Activated naive CD8-positive, alpha-beta T cell treated with anti-CD3 and anti-CD28 coated beads, Interleukin-2, amount 10 ng/mL, durations not matched to agents 7 days and 5 days (primary cell): ENCODE results near the gene NCF4. TPM values are rescaled to one million over a fixed set of nuclear protein-coding genes. Genes with fewer than 3 reads are reported as not detected.

ENCODE experiments used
- ATAC-seq: fragments of 150-1000 bp; cut with Tn5 transposase; one replicate; pipeline ENCODE4 v1.10.0; 2021; ENCODE audit warnings: low read depth, moderate library complexity
- POLR2A ChIA-PET: fragments of 350-600 bp; sonication (Branson Sonifier 250); formaldehyde crosslinking; loops from one replicate; lab custom pipeline; 2021; ENCODE audit warnings: antibody characterized with exemption; lab: Charles Lee
- DNase-seq: peaks from one replicate; pipeline ENCODE4 v3.0.0; 2021
- H3K27ac Mint-ChIP-seq: one replicate; pipeline ENCODE4 v1.8.0; 2022; ENCODE audit warnings: mild to moderate bottlenecking, mixed read lengths
- H3K27me3 Mint-ChIP-seq: one replicate; pipeline ENCODE4 v1.8.0; 2022; ENCODE audit warnings: mild to moderate bottlenecking, moderate library complexity, mixed read lengths
- H3K36me3 Mint-ChIP-seq: one replicate; pipeline ENCODE4 v1.8.0; 2021; ENCODE audit warnings: mild to moderate bottlenecking, mixed read lengths
- H3K4me1 Mint-ChIP-seq: one replicate; pipeline ENCODE4 v1.8.0; 2021; ENCODE audit warnings: mixed read lengths
- H3K4me3 Mint-ChIP-seq: one replicate; pipeline ENCODE4 v1.8.0; 2022; ENCODE audit warnings: mild to moderate bottlenecking, moderate library complexity, mixed read lengths
- H3K9me3 Mint-ChIP-seq: one replicate; pipeline ENCODE4 v1.8.0; 2021; ENCODE audit warnings: mixed read lengths
- total RNA-seq, 2 experiments: library from RNA; stranded (reverse); gene quantifications; one replicate each; pipeline ENCODE4 v1.2.3, GENCODE V29; 2021

NCF4 gene
- total RNA-seq: 10 to 100 TPM; 31.0 to 35.3 TPM

DNA sequence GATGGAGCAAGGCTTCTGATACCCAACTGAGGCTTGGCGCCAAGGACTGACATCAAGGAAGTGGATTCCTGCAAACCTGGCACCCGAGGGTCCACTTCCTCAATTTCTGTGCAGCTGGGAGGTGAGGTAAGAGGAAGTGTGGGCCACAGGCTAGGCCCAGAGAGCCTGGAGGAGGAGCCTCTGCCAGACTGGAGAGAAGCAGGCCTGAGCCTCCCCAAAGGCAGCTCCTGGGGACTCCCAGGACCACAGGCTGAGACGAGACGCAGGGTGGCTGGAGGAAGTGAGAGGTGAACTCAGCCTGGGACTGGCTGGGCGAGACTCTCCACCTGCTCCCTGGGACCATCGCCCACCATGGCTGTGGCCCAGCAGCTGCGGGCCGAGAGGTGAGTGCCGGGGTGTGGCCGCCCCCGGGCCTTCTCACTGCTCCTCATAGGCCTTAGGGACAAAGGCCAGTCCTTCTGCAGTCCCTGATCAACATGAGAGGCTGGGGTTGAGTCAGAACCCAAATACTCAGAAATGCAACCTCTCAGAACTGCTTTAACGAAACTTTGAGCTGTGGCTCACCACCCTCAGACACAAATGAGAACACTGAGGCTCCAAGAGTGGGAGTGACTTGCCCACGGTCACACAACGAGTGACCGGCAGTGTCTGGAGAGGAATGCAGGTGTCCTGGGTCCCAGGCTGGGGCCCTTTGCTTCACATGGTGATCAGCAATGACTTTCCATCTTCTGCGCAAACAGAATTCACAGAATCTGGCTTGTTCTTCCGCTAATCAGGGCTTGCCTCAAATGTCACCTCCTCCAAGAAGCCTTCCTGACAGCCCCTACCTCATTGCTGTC lies at the start of gene NCF4:
Gene NCF4, plus strand, starts transcription at position 186 of the 839 bp plus-strand sequence. Its CDS starts 166 bp downstream, at position 352.
- H3K4me1 Mint-ChIP-seq: peaks cover 57% of the 10 kb centered on the region

DNA sequence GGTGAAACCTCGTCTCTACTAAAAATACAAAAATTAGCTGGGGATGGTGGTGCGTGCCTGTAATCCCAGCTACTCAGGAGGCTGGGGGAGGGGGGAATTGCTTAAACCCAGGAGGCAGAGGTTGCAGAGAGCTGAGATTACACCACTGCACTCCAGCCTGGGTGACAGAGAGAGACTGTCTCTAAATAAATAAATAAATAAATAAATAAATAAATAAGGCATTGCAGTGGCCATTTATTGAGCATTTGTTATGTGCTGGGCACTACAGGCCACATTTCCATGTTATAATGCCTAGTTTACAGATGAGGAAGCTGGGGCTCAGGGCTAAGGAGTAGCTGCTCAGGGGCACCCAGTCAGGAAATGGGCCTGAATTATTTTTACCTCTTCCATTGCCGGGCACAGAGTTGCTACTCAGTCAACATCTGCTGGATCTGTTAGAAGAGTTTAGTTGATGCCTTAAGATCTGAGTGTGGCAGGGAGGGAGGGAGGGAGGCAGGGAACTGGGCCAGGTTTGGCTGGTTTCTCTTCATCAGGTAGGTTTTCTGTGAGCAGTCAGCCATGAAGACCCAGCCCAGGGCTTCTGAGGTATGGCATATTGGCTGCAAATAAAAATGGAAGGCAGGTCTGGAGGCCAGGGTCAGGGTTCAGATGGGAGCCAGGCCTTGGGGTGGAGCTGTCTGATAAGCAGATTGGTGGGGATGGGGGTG lies 49.6 kb upstream of the NCF4 start:
- no peak for DNase-seq
- Mint-ChIP-seq H3K9me3 (no peaks in the 10 kb centered on the region), H3K36me3 (no peaks in the 10 kb centered on the region), H3K4me3 (no peak overlapping the region), H3K27me3 (peaks cover 28% of the 10 kb centered on the region), H3K27ac (no peak overlapping the region), H3K4me1 (peaks cover 33% of the 10 kb centered on the region)
- POLR2A ChIA-PET: interaction anchor here (0.6 kb wide), 1 partner anchor 21 kb away, joined by 3 read pairs; no protein-coding TSS in a partner anchor
- no peak for ATAC-seq

More for the DNA sequence above, at the start of gene NCF4:
- POLR2A ChIA-PET: interaction anchor here (0.6 to 2.7 kb wide), 14 partner anchors 10 to 383 kb away, joined by 3 to 17 read pairs (median 4); partner anchors contain the start of genes EIF3D, IFT27 and RAC2
- Mint-ChIP-seq H3K9me3 (no peaks in the 10 kb centered on the region), H3K36me3 (peaks cover 20% of the 10 kb centered on the region), H3K4me3 (peak within 1 kb of the TSS; percentile 75), H3K27me3 (no peaks in the 10 kb centered on the region), H3K27ac (peak within 1 kb of the TSS; percentile 94)
- DNase-seq: peak; percentile 74
- peak; percentile 84 for ATAC-seq

DNA sequence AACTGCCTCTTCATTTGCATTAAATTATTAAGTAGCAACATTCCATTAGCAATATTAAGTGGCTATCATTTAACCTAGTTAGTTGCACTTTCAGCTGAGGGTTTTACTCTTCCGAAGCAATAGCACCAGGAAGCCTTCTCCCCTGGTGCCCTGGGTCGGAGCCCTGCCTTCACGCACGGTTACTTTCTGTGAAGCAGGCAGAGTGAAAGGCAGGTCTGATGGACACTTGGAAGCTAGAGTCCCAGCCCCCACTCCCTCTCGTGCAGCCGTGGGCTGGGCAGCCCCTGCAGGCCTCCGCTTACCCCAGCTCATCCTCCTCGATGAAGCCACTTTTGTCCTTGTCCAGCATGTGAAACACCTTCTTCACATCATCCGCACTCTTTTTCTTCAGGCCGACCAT lies 46.0 kb upstream of the NCF4 start:
- Mint-ChIP-seq H3K4me3 (no peak overlapping the region), H3K27ac (no peak overlapping the region), H3K36me3 (no peaks in the 10 kb centered on the region), H3K27me3 (peaks cover 55% of the 10 kb centered on the region), H3K9me3 (no peaks in the 10 kb centered on the region), H3K4me1 (peaks cover 7% of the 10 kb centered on the region)
- DNase-seq (no peak), ATAC-seq (no peak)
- POLR2A ChIA-PET: no interaction called here

DNA sequence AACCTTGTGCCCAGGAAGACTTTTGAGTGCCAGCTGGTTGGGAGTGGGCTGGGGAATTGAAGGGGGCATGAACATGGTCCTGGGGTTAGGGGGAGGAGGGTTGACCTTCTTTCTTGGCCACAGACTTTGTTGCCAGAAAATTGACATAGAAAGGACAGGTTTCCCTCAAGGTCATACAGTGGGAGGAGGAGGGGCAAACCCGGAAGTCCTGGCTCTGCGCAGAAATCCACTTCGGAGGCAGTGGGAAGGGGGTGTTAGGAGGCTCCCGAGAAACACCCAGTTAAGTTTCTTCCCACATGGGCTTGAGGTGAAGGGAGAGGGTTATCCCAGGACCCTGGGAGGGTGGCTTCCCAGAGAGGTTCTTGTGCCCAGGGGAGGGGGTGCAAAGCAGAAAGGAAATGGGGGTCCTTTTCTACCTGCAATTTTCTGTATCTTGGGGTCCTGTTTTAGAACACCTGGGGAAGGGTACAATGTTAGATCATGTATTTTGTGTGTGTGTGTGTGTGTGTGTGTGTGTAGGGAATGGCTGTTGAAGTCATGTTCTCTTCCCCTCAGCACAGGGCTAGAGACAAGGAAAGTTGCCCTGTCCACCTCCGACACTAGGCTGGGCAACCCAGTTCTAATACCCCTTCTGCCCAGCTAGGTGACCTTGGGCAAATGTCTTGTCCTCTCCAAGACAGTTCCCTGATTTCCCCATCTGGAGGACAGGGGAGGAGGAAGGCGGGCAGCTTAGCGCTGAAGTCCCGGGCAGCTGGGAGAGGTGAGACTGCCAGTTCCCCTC lies 45.1 kb upstream of the NCF4 start:
- ATAC-seq: no peak
- H3K4me3 Mint-ChIP-seq: peak overlapping the region; percentile 45
- no peak for DNase-seq
- POLR2A ChIA-PET: no interaction called here
- no peaks in the 10 kb centered on the region for H3K36me3 Mint-ChIP-seq
- peaks cover 4% of the 10 kb centered on the region for H3K4me1 Mint-ChIP-seq
- H3K27ac Mint-ChIP-seq: no peak overlapping the region
- peaks cover 64% of the 10 kb centered on the region for H3K27me3 Mint-ChIP-seq
- H3K9me3 Mint-ChIP-seq: no peaks in the 10 kb centered on the region

DNA sequence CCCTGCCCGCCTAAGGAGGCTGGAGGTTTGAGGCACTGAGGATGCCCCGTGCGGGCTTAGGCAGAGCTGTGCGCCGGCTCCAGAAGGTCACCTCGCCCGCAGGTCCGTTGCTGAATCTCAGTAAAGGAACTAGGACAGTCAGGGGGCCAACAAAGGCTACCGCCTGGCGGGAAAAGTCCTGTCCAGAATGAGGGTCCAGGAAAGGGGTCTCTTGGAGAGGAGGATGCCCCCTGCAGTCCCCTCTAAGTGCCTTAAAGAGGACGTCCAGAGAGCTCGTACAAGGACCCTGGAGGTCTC lies 44.5 kb upstream of the NCF4 start:
- ATAC-seq (no peak), DNase-seq (no peak)
- no peaks in the 10 kb centered on the region for H3K9me3 Mint-ChIP-seq
- POLR2A ChIA-PET: no interaction called here
- H3K4me1 Mint-ChIP-seq: peaks cover 3% of the 10 kb centered on the region
- peak overlapping the region; percentile 46 for H3K4me3 Mint-ChIP-seq
- no peak overlapping the region for H3K27ac Mint-ChIP-seq
- no peaks in the 10 kb centered on the region for H3K36me3 Mint-ChIP-seq
- peaks cover 67% of the 10 kb centered on the region for H3K27me3 Mint-ChIP-seq

DNA sequence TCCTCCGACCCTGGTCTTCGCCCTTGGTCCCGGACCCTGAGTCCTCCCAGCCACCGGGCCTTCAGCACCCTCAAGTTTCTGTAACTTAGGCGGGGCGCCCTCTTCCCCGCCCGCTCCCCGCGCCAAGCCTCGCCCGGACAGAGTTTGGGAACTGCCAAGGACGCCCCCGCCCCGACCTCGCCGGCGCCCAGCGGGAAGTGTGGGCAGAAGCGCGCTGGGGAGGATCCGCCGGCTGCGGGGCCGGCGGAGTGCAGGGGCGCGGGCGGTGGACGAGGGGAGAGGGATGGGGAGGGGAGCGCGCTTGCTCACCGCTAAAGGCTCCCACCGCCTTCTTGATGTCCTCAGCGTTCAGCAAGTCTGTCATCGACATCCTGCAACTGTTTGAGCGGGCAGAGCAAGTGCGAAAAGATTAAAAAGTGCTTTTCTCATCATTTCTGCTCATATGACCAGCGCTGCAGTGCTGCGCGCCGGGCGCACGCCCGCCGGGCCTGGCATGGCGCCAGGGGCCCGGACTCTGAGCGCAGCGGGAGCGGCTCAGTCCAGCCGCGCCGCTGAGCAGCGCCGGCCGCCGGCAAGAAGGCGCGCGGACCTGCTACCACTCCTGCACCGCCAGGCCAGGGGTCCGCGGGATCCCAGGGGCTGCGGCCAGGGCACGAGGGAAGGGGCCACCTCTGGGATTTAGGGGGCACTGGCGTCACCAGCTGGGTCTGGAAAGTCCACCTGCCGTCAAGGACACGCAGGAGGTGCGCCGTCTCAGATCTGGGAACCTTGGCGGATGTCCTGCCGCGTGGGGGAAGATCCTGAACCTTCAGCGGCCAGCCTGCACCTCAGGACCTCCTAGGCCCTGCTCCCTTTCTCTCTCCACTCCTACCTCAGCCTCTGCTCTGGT lies 43.9 kb upstream of the NCF4 start, which contains the start of gene PVALB:
Gene PVALB, minus strand, starts transcription at position 400 of the 889 bp plus-strand sequence. Its CDS starts 30 bp downstream, at position 370.
- peak; percentile 66 for ATAC-seq
- peaks cover 67% of the 10 kb centered on the region for H3K27me3 Mint-ChIP-seq
- no peak within 1 kb of the TSS for H3K27ac Mint-ChIP-seq

DNA sequence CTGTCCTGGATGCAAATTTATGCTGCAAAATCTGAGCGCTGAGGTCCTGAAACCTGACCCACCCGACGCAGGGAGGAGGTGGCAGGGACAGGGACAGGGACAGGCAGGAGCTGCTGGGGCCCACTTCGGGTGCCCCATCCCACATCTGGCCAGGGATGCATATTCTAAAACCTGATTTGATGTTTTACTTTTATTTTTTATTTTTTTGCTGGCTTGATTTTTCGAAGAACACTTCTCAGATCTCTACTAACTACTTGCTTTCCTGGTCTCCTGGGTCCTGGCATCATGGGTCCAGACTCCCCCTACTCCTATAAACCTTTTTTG lies 43.3 kb upstream of the NCF4 start:
- H3K4me3 Mint-ChIP-seq: peak overlapping the region; percentile 42
- POLR2A ChIA-PET: interaction anchor here (1.1 kb wide), 1 partner anchor 41 kb away, joined by 3 read pairs; the partner anchor contains the start of gene IFT27
- ATAC-seq: no peak
- H3K27me3 Mint-ChIP-seq: peaks cover 67% of the 10 kb centered on the region
- peaks cover 3% of the 10 kb centered on the region for H3K4me1 Mint-ChIP-seq
- no peak for DNase-seq
- H3K27ac Mint-ChIP-seq: no peak overlapping the region
- H3K9me3 Mint-ChIP-seq: no peaks in the 10 kb centered on the region
- H3K36me3 Mint-ChIP-seq: no peaks in the 10 kb centered on the region

More for the DNA sequence above, 43.9 kb upstream of the NCF4 start, which contains the start of gene PVALB:
- Mint-ChIP-seq H3K36me3 (no peaks in the 10 kb centered on the region), H3K9me3 (no peaks in the 10 kb centered on the region), H3K4me1 (peaks cover 3% of the 10 kb centered on the region), H3K4me3 (peak within 1 kb of the TSS; percentile 46)
- POLR2A ChIA-PET: no interaction called here
- peak; percentile 41 for DNase-seq

DNA sequence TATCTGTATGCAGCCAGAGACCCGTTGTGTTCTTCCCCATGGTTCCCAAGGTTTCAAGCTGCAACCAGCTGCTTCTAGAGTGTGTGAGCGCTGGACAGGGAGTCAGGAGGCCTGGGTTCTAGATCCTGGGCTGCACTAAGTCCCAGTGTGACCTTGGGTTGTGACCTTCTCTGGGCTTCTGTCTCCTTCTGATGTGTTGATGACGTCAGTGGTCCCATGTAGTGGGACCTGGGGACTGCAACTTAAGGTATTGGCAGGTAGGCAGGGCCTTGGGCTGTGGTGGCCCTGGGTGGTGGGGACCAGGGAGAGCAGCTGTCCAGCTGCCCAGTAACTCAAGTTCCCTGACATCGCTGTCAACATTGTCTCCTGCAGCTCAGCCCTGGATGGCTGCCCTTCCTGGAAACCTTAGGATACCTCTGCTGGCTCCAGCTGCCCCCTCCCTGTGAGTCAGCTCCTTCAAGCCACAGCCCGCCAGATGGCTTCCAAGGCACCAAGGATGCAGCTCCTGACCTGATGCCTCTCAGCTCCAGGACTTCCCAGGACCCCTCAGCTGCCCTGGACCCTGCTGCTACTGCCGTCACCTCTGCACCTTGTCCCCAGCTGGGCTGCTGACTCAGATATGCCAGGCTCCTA lies 42.7 kb upstream of the NCF4 start:
- no peak for DNase-seq
- H3K4me3 Mint-ChIP-seq: no peak overlapping the region
- POLR2A ChIA-PET: interaction anchor here (0.5 to 1.1 kb wide), 2 partner anchors 42 to 258 kb away, joined by 3 read pairs; partner anchors contain the start of gene IFT27
- no peak overlapping the region for H3K27ac Mint-ChIP-seq
- H3K4me1 Mint-ChIP-seq: peaks cover 3% of the 10 kb centered on the region
- H3K36me3 Mint-ChIP-seq: no peaks in the 10 kb centered on the region
- peaks cover 67% of the 10 kb centered on the region for H3K27me3 Mint-ChIP-seq
- no peak for ATAC-seq
- H3K9me3 Mint-ChIP-seq: no peaks in the 10 kb centered on the region

DNA sequence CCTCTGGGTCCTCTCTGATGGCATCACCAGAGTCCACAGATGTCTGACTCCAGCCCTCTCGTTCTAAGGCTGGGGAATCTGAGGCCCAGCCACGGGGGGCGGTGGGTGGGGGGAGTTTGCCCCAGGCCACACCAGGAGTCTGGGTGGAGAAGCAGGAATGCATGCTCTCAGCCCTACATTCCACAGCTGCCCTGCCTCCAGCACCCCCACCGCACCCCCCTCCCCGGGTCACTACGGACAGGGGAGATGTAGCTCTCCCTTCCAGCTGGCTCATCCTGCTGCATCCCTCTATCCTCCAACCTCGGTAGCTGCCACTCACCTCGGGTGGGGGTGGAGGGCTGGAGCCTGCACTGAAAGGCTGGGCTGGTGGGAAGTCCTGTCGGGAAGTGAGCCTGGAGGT lies 41.7 kb upstream of the NCF4 start:
- DNase-seq (no peak), ATAC-seq (no peak)
- no peaks in the 10 kb centered on the region for H3K36me3 Mint-ChIP-seq
- POLR2A ChIA-PET: no interaction called here
- H3K27ac Mint-ChIP-seq: no peak overlapping the region
- H3K9me3 Mint-ChIP-seq: no peaks in the 10 kb centered on the region
- H3K27me3 Mint-ChIP-seq: peaks cover 59% of the 10 kb centered on the region
- peaks cover 3% of the 10 kb centered on the region for H3K4me1 Mint-ChIP-seq
- no peak overlapping the region for H3K4me3 Mint-ChIP-seq

DNA sequence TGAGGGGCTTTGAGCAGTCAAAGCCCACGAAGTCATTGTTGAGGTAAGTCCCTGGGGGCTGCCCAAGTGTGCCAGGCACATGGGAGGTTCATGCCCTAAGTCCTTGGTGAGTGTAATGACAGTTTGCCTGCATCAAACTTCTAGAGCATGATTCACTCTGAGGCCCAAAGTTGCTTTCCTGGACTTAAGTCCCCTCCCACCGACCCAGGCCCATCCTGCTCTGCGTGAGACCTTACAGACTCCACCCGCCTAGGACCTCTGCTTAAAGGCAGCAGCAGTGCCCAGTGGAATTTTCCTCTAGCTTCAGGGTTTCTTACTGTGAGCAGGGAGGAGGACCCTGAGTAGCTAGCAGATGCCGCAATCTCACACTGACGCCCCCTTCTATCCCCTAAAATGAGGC lies 38.2 kb upstream of the NCF4 start:
- H3K27ac Mint-ChIP-seq: no peak overlapping the region
- peaks cover 7% of the 10 kb centered on the region for H3K4me1 Mint-ChIP-seq
- peaks cover 40% of the 10 kb centered on the region for H3K27me3 Mint-ChIP-seq
- no peak for ATAC-seq
- POLR2A ChIA-PET: no interaction called here
- H3K4me3 Mint-ChIP-seq: no peak overlapping the region
- no peak for DNase-seq
- H3K9me3 Mint-ChIP-seq: no peaks in the 10 kb centered on the region
- H3K36me3 Mint-ChIP-seq: no peaks in the 10 kb centered on the region

DNA sequence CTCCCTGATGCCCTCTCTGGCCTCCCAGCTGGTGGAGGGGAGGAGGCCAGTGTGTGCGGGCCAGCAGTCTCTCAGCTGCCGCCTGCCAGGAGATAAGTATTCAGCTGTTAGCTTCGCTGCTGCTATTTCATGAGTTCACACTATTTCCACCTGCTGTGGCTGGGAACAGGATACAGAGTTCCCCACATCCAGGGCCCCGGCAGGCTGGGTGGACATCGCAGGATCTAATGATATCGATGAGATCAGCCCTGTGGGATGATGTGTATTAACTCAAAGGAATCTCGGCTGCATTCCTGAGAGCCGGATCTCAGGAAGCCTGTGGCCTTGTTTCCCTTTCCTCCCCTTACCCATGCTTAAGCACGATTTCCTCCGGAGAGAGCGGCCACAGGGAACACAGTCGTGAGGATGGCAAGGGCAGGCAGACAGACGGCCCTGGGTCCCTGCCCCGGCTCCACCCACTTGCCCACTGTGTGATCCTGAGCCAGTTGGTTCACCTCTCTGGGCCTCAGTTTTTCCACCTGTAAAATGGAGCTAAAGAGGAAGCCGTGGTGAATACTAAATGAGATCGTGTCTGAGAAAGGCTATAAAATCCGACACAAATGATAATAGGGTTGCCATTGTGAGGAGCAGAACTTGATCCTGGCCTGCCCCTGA lies 37.5 kb upstream of the NCF4 start:
- no peak for ATAC-seq
- Mint-ChIP-seq H3K27ac (no peak overlapping the region), H3K4me1 (peaks cover 8% of the 10 kb centered on the region), H3K9me3 (no peaks in the 10 kb centered on the region), H3K4me3 (no peak overlapping the region), H3K36me3 (no peaks in the 10 kb centered on the region), H3K27me3 (peaks cover 33% of the 10 kb centered on the region)
- POLR2A ChIA-PET: no interaction called here
- DNase-seq: no peak

DNA sequence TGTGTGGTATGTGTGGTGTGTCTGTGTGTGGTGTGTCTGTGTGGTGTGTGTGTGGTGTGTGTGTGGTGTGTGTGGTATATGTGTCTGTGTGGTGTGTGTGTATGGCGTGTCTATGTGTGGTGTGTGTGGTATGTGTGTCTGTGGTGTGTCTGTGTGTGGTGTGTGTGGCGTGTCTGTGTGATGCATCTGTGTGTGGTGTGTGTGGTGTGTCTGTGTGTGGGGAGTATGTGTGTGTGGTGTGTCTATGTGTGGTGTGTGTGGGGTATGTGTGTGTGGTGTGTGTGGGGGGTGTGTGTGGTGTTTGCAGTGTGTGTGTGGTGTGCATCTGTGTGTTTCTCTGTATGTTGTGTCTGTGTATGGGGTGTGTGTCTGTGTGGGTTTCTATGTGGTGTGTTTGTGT lies 36.2 kb upstream of the NCF4 start:
- no peak for DNase-seq
- H3K27ac Mint-ChIP-seq: peak overlapping the region; percentile 35
- peaks cover 34% of the 10 kb centered on the region for H3K27me3 Mint-ChIP-seq
- no peaks in the 10 kb centered on the region for H3K9me3 Mint-ChIP-seq
- H3K36me3 Mint-ChIP-seq: no peaks in the 10 kb centered on the region
- H3K4me1 Mint-ChIP-seq: peaks cover 16% of the 10 kb centered on the region
- H3K4me3 Mint-ChIP-seq: no peak overlapping the region
- POLR2A ChIA-PET: no interaction called here
- ATAC-seq: no peak
